ENCODE measurements around the gene TSPEAR. TPM values are rescaled to one million over a fixed set of nuclear protein-coding genes. Genes with fewer than 3 reads are reported as not detected.

The TSPEAR gene
- total RNA-seq, 4 donors from 2014 or later: not detected

GRCh38 chr21:44702973-44703730 lies 8.2 kb downstream of the TSPEAR start:
- H3K27me3 ChIP-seq: peaks cover 61 to 87% (median 85%) of the 10 kb centered on the region in 3 donors
- DNase-seq (no peak), ATAC-seq (no peak)
- H3K4me3 ChIP-seq: no peak overlapping the region
- no peaks in the 10 kb centered on the region for H3K36me3 ChIP-seq
- H3K27ac ChIP-seq: no peak overlapping the region
- no peaks in the 10 kb centered on the region for H3K4me1 ChIP-seq
- TF ChIP-seq POLR2A (IDR thresholded peaks at IDR 0.05) (no peak), CTCF (IDR thresholded peaks at IDR 0.05 in 4 of 5, conservative IDR thresholded peaks at IDR 0.05 in 1 of 5) (no peak)
- no peaks in the 10 kb centered on the region for H3K9me3 ChIP-seq
- in situ Hi-C loops (cut with MboI; ENCODE audit: low sequenced_read_pairs in 4 of 4): no loop called here
- intact Hi-C loops (cut with DNase I; ENCODE audit: low total_unique reads): no loop called here

- ATAC-seq (no peak), DNase-seq (no peak)
- no peaks in the 10 kb centered on the region for H3K9me3 ChIP-seq
- no peak for TF ChIP-seq CTCF (IDR thresholded peaks at IDR 0.05 in 4 of 5, conservative IDR thresholded peaks at IDR 0.05 in 1 of 5)
- no peak for TF ChIP-seq POLR2A (IDR thresholded peaks at IDR 0.05)
- intact Hi-C loops (cut with DNase I; ENCODE audit: low total_unique reads) (no loop called here), in situ Hi-C loops (cut with MboI; ENCODE audit: low sequenced_read_pairs in 4 of 4) (no loop called here)
- H3K27ac ChIP-seq: no peak overlapping the region
- no peak overlapping the region for H3K4me3 ChIP-seq
- no peaks in the 10 kb centered on the region for H3K4me1 ChIP-seq
- peaks cover 55 to 88% (median 87%) of the 10 kb centered on the region in 3 donors for H3K27me3 ChIP-seq
- H3K36me3 ChIP-seq: no peaks in the 10 kb centered on the region
Measured at GRCh38 chr21:44702111-44702972, 9.0 kb downstream of the TSPEAR start.

- Histone ChIP-seq H3K4me3 (no peak overlapping the region), H3K27me3 (peaks cover 49 to 84% (median 79%) of the 10 kb centered on the region in 3 donors), H3K36me3 (no peaks in the 10 kb centered on the region), H3K27ac (no peak overlapping the region), H3K9me3 (no peaks in the 10 kb centered on the region), H3K4me1 (no peaks in the 10 kb centered on the region)
- intact Hi-C loops (cut with DNase I; ENCODE audit: low total_unique reads): no loop called here
- ATAC-seq: no peak
- in situ Hi-C loops (cut with MboI; ENCODE audit: low sequenced_read_pairs in 4 of 4): no loop called here
- TF ChIP-seq POLR2A (IDR thresholded peaks at IDR 0.05): no peak
- TF ChIP-seq CTCF (IDR thresholded peaks at IDR 0.05 in 4 of 5, conservative IDR thresholded peaks at IDR 0.05 in 1 of 5): no peak
- DNase-seq: no peak
Measured at GRCh38 chr21:44701541-44701940, 9.8 kb downstream of the TSPEAR start.

- Histone ChIP-seq H3K27ac (no peak overlapping the region), H3K9me3 (no peaks in the 10 kb centered on the region), H3K27me3 (peaks cover 44 to 79% (median 74%) of the 10 kb centered on the region in 3 donors), H3K4me1 (no peaks in the 10 kb centered on the region), H3K4me3 (no peak overlapping the region), H3K36me3 (no peaks in the 10 kb centered on the region)
- ATAC-seq: no peak
- in situ Hi-C loops (cut with MboI; ENCODE audit: low sequenced_read_pairs in 4 of 4) (no loop called here), intact Hi-C loops (cut with DNase I; ENCODE audit: low total_unique reads) (no loop called here)
- DNase-seq: no peak
- TF ChIP-seq CTCF (IDR thresholded peaks at IDR 0.05 in 4 of 5, conservative IDR thresholded peaks at IDR 0.05 in 1 of 5) (no peak), POLR2A (IDR thresholded peaks at IDR 0.05) (no peak)
Measured at GRCh38 chr21:44701023-44701400, 10.4 kb downstream of the TSPEAR start.

All from gastrocnemius medialis (tissue), 4 donors.